ENCODE data around the gene RPRD2.
A peak's percentile ranks its signal among the peaks of the same experiment; 100 is the strongest.

RPRD2 gene

GRCh38 chr1:150474869-150475268 is 110.9 kb downstream of the RPRD2 start:
- DNase-seq = peak; percentile 75

GRCh38 chr1:150476754-150477153 is 112.8 kb downstream of the RPRD2 start:
- peak; percentile 91 for DNase-seq

- DNase-seq = peak; percentile 73
These were observed 113.4 kb downstream of the RPRD2 start for GRCh38 chr1:150477320-150477719.

GRCh38 chr1:150477733-150478132 is 113.8 kb downstream of the RPRD2 start:
- DNase-seq = peak; percentile 23

GRCh38 chr1:150479370-150479769 is 115.4 kb downstream of the RPRD2 start:
- no peak for DNase-seq

- DNase-seq = no peak
These were observed 116.0 kb downstream of the RPRD2 start for GRCh38 chr1:150479927-150480352.

- DNase-seq = no peak
These were observed 120.5 kb downstream of the RPRD2 start for GRCh38 chr1:150484431-150484830.

- DNase-seq = peak; percentile 30
These were observed 120.9 kb downstream of the RPRD2 start for GRCh38 chr1:150484861-150485260.

- DNase-seq = peak; percentile 100
These were observed 123.2 kb downstream of the RPRD2 start, which contains the start of gene TARS2 for GRCh38 chr1:150486966-150487762. TSS of gene TARS2 (plus strand) at chr1:150487419. CDS start at chr1:150487451, 32 bp downstream.

GRCh38 chr1:150487763-150488115 is 123.8 kb downstream of the RPRD2 start:
- peak; percentile 43 for DNase-seq

- no peak for DNase-seq
These were observed 129.2 kb downstream of the RPRD2 start for GRCh38 chr1:150493175-150493574.

- DNase-seq = no peak
These were observed 134.4 kb downstream of the RPRD2 start for GRCh38 chr1:150498342-150498741.

GRCh38 chr1:150505431-150505830 is 141.5 kb downstream of the RPRD2 start:
- DNase-seq = no peak

GRCh38 chr1:150507912-150508864 is 144.2 kb downstream of the RPRD2 start, which contains the start of gene ECM1:
TSS of gene ECM1 (plus strand) at chr1:150508109. CDS start at chr1:150508210, 101 bp downstream.
- DNase-seq = peak; percentile 22

- DNase-seq = no peak
These were observed 145.0 kb downstream of the RPRD2 start for GRCh38 chr1:150508982-150509381.

GRCh38 chr1:150511551-150511950 is 147.6 kb downstream of the RPRD2 start:
- no peak for DNase-seq

- no peak for DNase-seq
These were observed 148.2 kb downstream of the RPRD2 start for GRCh38 chr1:150511985-150512660.

GRCh38 chr1:150512846-150513245 is 148.9 kb downstream of the RPRD2 start:
- no peak for DNase-seq

- peak; percentile 80 for DNase-seq
These were observed 149.4 kb downstream of the RPRD2 start for GRCh38 chr1:150513351-150513791.

- DNase-seq = no peak
These were observed 150.3 kb downstream of the RPRD2 start for GRCh38 chr1:150514260-150514659.

- no peak for DNase-seq
These were observed 151.0 kb downstream of the RPRD2 start for GRCh38 chr1:150514913-150515327.

- DNase-seq = peak; percentile 99
These were observed 151.5 kb downstream of the RPRD2 start, which contains the start of gene FALEC for GRCh38 chr1:150515328-150516049. TSS of gene FALEC (plus strand) at chr1:150515752.
